DND-41 (cell line): ENCODE data around the gene SMTNL2.
"Not testable (repeated sequence)": the region's sequence is repeated elsewhere in the genome, so short reads cannot be mapped to it uniquely, and the experiment has no call there.

ENCODE experiments used
- CTCF ChIP-seq: IDR thresholded peaks from 2 replicates; pipeline ENCODE4 v1.5.1; 2012; ENCODE audit warnings: borderline replicate concordance, low read length, moderate library complexity, mild to moderate bottlenecking; ENCODE audit not compliant: poor library complexity, severe bottlenecking; ENCODE audit errors: extremely low read depth
- EZH2 ChIP-seq: IDR thresholded peaks from 3 replicates; pipeline ENCODE4 v1.6.1; 2012; ENCODE audit warnings: borderline replicate concordance, low read depth, mild to moderate bottlenecking, moderate library complexity, low read length, inconsistent platforms; ENCODE audit not compliant: severe bottlenecking

- TF ChIP-seq CTCF, EZH2: not testable (repeated sequence)
Observed at GRCh38 chr17:4624451-4624911, 40.2 kb downstream of the SMTNL2 start.
